Measurements from ENCODE around the gene LOXL1. TPM values are rescaled to one million over a fixed set of nuclear protein-coding genes. Genes with fewer than 3 reads are reported as not detected.

LOXL1 gene
- polyA plus RNA-seq, 1 of the 3 experiments (the other 2 are of a cell fraction): 50.3 TPM

DNA sequence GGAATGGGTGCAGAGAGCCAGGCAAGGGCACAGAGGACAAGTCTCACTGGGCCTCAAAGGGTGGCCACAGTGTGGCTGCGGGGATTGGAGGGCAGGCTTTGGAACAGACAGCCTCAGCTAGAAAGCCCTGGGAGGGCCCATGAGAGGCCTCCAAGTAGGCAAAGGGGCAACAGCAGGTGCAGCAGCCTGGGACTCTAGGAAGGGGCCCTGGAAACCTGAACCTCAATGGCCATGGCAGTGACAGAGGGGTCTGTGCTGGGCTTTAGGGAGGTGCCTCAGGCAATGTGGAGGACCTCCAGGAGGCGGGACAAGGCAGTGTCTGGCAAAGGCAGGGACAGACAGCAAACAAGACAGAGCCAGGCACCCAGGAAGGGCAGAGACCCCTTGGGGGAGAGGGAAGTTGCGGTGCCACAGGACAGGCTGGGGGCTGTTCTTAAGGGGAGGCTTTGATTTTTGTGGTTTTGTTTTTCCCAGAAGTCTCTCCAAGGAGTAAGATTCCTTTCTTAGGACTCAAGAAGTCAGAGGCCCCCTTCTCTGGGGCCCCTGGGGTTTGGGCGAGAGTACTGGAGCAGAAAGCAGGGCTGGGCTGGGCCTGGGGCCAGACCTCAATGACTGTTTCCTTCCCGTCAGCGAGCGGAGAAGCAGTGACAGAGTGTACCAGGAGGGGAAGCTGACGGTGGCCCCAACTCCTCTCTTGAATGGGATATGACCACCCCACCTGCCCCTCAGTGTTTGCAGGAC, 56.1 kb downstream of the LOXL1 start:
- Histone ChIP-seq H3K27me3 (ENCODE audit: insufficient read depth) (no peaks in the 10 kb centered on the region), H3K4me3 (ENCODE audit: low read depth in 2 of 2, low read length in 1 of 2) (no peak overlapping the region), H4K20me1 (ENCODE audit: insufficient read depth) (no peaks in the 10 kb centered on the region), H3K9ac (peak overlapping the region; percentile 70), H3K79me2 (ENCODE audit: insufficient read depth) (no peaks in the 10 kb centered on the region), H3K9me2 (no peaks in the 10 kb centered on the region), H3F3A (replicated peaks; ENCODE audit: insufficient read depth) (peaks cover 25% of the 10 kb centered on the region), H3K4me2 (peak overlapping the region; percentile 79; the same call in 1 of the 2 replicates), H3K9me3 (no peaks in the 10 kb centered on the region), H3K27ac (ENCODE audit: low read depth in 2 of 2, low read length in 1 of 2) (peak overlapping the region; percentile 90 to 95), H2AFZ (ENCODE audit: low read depth) (peak overlapping the region; percentile 45; the same call in 1 of the 2 replicates), H3K36me3 (replicated peaks in 1 of 2; ENCODE audit: control insufficient read depth in 1 of 2, insufficient read depth in 2 of 2, low read length in 1 of 2) (no peaks in the 10 kb centered on the region), H3K4me1 (ENCODE audit: control insufficient read depth in 1 of 2, insufficient read depth in 2 of 2, low read depth in 1 of 2, low read length in 1 of 2) (peaks cover 29 to 38% of the 10 kb centered on the region in 2 experiments; a peak in 3 of 4 replicates)
- peak; percentile 67; the same call in 1 of the 2 replicates for TF ChIP-seq RXRA (IDR thresholded peaks at IDR 0.05; ENCODE audit: borderline replicate concordance, low read depth)
- TF ChIP-seq, protein P1, sequence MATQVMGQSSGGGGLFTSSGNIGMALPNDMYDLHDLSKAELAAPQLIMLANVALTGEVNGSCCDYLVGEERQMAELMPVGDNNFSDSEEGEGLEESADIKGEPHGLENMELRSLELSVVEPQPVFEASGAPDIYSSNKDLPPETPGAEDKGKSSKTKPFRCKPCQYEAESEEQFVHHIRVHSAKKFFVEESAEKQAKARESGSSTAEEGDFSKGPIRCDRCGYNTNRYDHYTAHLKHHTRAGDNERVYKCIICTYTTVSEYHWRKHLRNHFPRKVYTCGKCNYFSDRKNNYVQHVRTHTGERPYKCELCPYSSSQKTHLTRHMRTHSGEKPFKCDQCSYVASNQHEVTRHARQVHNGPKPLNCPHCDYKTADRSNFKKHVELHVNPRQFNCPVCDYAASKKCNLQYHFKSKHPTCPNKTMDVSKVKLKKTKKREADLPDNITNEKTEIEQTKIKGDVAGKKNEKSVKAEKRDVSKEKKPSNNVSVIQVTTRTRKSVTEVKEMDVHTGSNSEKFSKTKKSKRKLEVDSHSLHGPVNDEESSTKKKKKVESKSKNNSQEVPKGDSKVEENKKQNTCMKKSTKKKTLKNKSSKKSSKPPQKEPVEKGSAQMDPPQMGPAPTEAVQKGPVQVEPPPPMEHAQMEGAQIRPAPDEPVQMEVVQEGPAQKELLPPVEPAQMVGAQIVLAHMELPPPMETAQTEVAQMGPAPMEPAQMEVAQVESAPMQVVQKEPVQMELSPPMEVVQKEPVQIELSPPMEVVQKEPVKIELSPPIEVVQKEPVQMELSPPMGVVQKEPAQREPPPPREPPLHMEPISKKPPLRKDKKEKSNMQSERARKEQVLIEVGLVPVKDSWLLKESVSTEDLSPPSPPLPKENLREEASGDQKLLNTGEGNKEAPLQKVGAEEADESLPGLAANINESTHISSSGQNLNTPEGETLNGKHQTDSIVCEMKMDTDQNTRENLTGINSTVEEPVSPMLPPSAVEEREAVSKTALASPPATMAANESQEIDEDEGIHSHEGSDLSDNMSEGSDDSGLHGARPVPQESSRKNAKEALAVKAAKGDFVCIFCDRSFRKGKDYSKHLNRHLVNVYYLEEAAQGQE (IDR thresholded peaks at IDR 0.05; ENCODE audit: low read depth, low read length): peak; percentile 31; the same call in 1 of the 2 replicates
- TF ChIP-seq, protein P2, sequence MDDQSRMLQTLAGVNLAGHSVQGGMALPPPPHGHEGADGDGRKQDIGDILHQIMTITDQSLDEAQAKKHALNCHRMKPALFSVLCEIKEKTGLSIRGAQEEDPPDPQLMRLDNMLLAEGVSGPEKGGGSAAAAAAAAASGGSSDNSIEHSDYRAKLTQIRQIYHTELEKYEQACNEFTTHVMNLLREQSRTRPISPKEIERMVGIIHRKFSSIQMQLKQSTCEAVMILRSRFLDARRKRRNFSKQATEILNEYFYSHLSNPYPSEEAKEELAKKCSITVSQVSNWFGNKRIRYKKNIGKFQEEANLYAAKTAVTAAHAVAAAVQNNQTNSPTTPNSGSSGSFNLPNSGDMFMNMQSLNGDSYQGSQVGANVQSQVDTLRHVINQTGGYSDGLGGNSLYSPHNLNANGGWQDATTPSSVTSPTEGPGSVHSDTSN (IDR thresholded peaks at IDR 0.05): peak; percentile 66
- peak; percentile 96 for TF ChIP-seq NFIC (IDR thresholded peaks at IDR 0.05; ENCODE audit: borderline replicate concordance)
- peak; percentile 81 for TF ChIP-seq TCF12 (IDR thresholded peaks at IDR 0.05)
- no peak for TF ChIP-seq ELF1 (IDR thresholded peaks at IDR 0.05)
- TF ChIP-seq EP300 (IDR thresholded peaks at IDR 0.05; ENCODE audit: borderline replicate concordance in 1 of 2, low read depth in 1 of 2, low read length in 1 of 2): peak in 1 of 2 experiments; percentile 90; a peak in 2 of 4 replicates
- TF ChIP-seq NRF1 (IDR thresholded peaks at IDR 0.05; ENCODE audit: low read depth, low read length): no peak
- peak; percentile 46; the same call in 1 of the 2 replicates for TF ChIP-seq TEAD4 (IDR thresholded peaks at IDR 0.05; ENCODE audit: borderline replicate concordance, insufficient read depth)
- peak; percentile 62; the same call in 1 of the 2 replicates for TF ChIP-seq JUND (IDR thresholded peaks at IDR 0.05)
- TF ChIP-seq SIN3A (IDR thresholded peaks at IDR 0.05; ENCODE audit: borderline replicate concordance, low read depth, low read length): 0 out of 2 replicates have a peak, but pooled peaks have one; percentile 48
- TF ChIP-seq, protein P3, sequence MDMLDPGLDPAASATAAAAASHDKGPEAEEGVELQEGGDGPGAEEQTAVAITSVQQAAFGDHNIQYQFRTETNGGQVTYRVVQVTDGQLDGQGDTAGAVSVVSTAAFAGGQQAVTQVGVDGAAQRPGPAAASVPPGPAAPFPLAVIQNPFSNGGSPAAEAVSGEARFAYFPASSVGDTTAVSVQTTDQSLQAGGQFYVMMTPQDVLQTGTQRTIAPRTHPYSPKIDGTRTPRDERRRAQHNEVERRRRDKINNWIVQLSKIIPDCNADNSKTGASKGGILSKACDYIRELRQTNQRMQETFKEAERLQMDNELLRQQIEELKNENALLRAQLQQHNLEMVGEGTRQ (IDR thresholded peaks at IDR 0.05; ENCODE audit: borderline replicate concordance, low read depth, low read length): no peak
- no peak for TF ChIP-seq FOXM1 (IDR thresholded peaks at IDR 0.05; ENCODE audit: low read depth)
- TF ChIP-seq RFX5 (IDR thresholded peaks at IDR 0.05; ENCODE audit: low read length): no peak
- 0 out of 2 replicates have a peak, but pooled peaks have one; percentile 36 for TF ChIP-seq TAF1 (IDR thresholded peaks at IDR 0.05; ENCODE audit: borderline replicate concordance, low read depth, low read length)
- peak; percentile 21; the same call in 1 of the 2 replicates for TF ChIP-seq GABPA (IDR thresholded peaks at IDR 0.05; ENCODE audit: low read depth)
- peak; percentile 41; the same call in 1 of the 2 replicates for TF ChIP-seq FOSL2 (IDR thresholded peaks at IDR 0.05; ENCODE audit: borderline replicate concordance, low read depth)
- TF ChIP-seq, protein P4, sequence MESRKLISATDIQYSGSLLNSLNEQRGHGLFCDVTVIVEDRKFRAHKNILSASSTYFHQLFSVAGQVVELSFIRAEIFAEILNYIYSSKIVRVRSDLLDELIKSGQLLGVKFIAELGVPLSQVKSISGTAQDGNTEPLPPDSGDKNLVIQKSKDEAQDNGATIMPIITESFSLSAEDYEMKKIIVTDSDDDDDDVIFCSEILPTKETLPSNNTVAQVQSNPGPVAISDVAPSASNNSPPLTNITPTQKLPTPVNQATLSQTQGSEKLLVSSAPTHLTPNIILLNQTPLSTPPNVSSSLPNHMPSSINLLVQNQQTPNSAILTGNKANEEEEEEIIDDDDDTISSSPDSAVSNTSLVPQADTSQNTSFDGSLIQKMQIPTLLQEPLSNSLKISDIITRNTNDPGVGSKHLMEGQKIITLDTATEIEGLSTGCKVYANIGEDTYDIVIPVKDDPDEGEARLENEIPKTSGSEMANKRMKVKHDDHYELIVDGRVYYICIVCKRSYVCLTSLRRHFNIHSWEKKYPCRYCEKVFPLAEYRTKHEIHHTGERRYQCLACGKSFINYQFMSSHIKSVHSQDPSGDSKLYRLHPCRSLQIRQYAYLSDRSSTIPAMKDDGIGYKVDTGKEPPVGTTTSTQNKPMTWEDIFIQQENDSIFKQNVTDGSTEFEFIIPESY (IDR thresholded peaks at IDR 0.05; ENCODE audit: borderline replicate concordance, low read depth): peak; percentile 29; the same call in 1 of the 2 replicates
- TF ChIP-seq POLR2AphosphoS5 (IDR thresholded peaks at IDR 0.05; ENCODE audit: low read depth, low read length): peak; percentile 20
- TF ChIP-seq, protein P5, sequence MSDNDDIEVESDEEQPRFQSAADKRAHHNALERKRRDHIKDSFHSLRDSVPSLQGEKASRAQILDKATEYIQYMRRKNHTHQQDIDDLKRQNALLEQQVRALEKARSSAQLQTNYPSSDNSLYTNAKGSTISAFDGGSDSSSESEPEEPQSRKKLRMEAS (IDR thresholded peaks at IDR 0.05; ENCODE audit: low read depth): peak; percentile 1; the same call in 1 of the 2 replicates
- TF ChIP-seq CHD2 (IDR thresholded peaks at IDR 0.05; ENCODE audit: low read length, partially characterized antibody): no peak
- 26% methylated on average over 6 of the region's 8 CpGs for WGBS (ENCODE audit: low lambda C conversion rate)
- ChIA-PET POLR2A (interaction anchor here (1.6 kb wide), 1 partner anchor 12 kb away, joined by 5 read pairs; the partner anchor contains the start of gene PML), CTCF (interaction anchor here (0.8 to 4.2 kb wide), 6 partner anchors 8 to 340 kb away, joined by 4 to 22 read pairs (median 10); partner anchors contain the start of gene STOML1)
- no peak for DNase-seq
